Fibroblast of peridontal ligament (primary cell): ENCODE measurements around the gene COL28A1.
"Not testable (repeated sequence)": the region's sequence is repeated elsewhere in the genome, so short reads cannot be mapped to it uniquely, and the experiment has no call there.

Source experiments
- DNase-seq: peaks from one replicate; pipeline ENCODE4 v3.0.0-alpha.2; 2010; ENCODE audit errors: extremely low read depth

The COL28A1 gene

GRCh38 chr7:7464991-7465765 is 70.5 kb downstream of the COL28A1 start:
- not testable (repeated sequence) for DNase-seq

GRCh38 chr7:7454000-7454399 is 81.7 kb downstream of the COL28A1 start:
- no peak for DNase-seq

GRCh38 chr7:7452652-7453051 is 83.0 kb downstream of the COL28A1 start:
- DNase-seq, result no peak

- DNase-seq, result no peak
Measured at GRCh38 chr7:7452119-7452518, 83.6 kb downstream of the COL28A1 start.

GRCh38 chr7:7449055-7449454 is 86.6 kb downstream of the COL28A1 start:
- no peak for DNase-seq

GRCh38 chr7:7446616-7447015 is 89.1 kb downstream of the COL28A1 start:
- no peak for DNase-seq

- DNase-seq, result no peak
Measured at GRCh38 chr7:7443806-7444350, 91.8 kb downstream of the COL28A1 start.

- DNase-seq, result no peak
Measured at GRCh38 chr7:7439564-7439963, 96.1 kb downstream of the COL28A1 start.

- DNase-seq, result peak; percentile 97
Measured at GRCh38 chr7:7438851-7439250, 96.8 kb downstream of the COL28A1 start.

- no peak for DNase-seq
Measured at GRCh38 chr7:7435978-7436377, 99.7 kb downstream of the COL28A1 start.

GRCh38 chr7:7434329-7434728 is 101.3 kb downstream of the COL28A1 start:
- DNase-seq, result peak; percentile 36

GRCh38 chr7:7433811-7434210 is 101.9 kb downstream of the COL28A1 start:
- DNase-seq, result peak; percentile 67

- DNase-seq, result no peak
Measured at GRCh38 chr7:7432979-7433378, 102.7 kb downstream of the COL28A1 start.

- DNase-seq, result peak; percentile 98
Measured at GRCh38 chr7:7428806-7429205, 106.9 kb downstream of the COL28A1 start.

GRCh38 chr7:7427363-7427762 is 108.3 kb downstream of the COL28A1 start:
- DNase-seq, result no peak

GRCh38 chr7:7426676-7427075 is 109.0 kb downstream of the COL28A1 start:
- DNase-seq, result no peak

GRCh38 chr7:7425321-7425720 is 110.4 kb downstream of the COL28A1 start:
- no peak for DNase-seq

GRCh38 chr7:7424151-7424873 is 111.4 kb downstream of the COL28A1 start:
- DNase-seq, result peak; percentile 86

GRCh38 chr7:7422641-7423040 is 113.0 kb downstream of the COL28A1 start:
- no peak for DNase-seq

GRCh38 chr7:7421826-7422225 is 113.8 kb downstream of the COL28A1 start:
- DNase-seq, result no peak

- DNase-seq, result no peak
Measured at GRCh38 chr7:7418997-7419396, 116.7 kb downstream of the COL28A1 start.

- no peak for DNase-seq
Measured at GRCh38 chr7:7417851-7418250, 117.8 kb downstream of the COL28A1 start.

GRCh38 chr7:7417414-7417813 is 118.3 kb downstream of the COL28A1 start:
- DNase-seq, result no peak
